Mucosa of gallbladder (tissue), 1 donor: ENCODE data around the gene CDC23. TPM values are rescaled to one million over a fixed set of nuclear protein-coding genes. Genes with fewer than 3 reads are reported as not detected.
A peak's percentile ranks its signal among the peaks of the same experiment; 100 is the strongest.
"Not testable (repeated sequence)": the region's sequence is repeated elsewhere in the genome, so short reads cannot be mapped to it uniquely, and the experiment has no call there.

Experiments used
- DNase-seq: peaks from one replicate; pipeline ENCODE4 v3.0.0-alpha.2; 2020; ENCODE audit warnings: low spot score
- total RNA-seq: library from RNA; stranded (reverse); gene quantifications from one replicate; pipeline ENCODE4 v1.2.1, GENCODE V29; 2021
- donor health status: DM: no; HTN: no; CAD: no.

Gene CDC23, protein sequence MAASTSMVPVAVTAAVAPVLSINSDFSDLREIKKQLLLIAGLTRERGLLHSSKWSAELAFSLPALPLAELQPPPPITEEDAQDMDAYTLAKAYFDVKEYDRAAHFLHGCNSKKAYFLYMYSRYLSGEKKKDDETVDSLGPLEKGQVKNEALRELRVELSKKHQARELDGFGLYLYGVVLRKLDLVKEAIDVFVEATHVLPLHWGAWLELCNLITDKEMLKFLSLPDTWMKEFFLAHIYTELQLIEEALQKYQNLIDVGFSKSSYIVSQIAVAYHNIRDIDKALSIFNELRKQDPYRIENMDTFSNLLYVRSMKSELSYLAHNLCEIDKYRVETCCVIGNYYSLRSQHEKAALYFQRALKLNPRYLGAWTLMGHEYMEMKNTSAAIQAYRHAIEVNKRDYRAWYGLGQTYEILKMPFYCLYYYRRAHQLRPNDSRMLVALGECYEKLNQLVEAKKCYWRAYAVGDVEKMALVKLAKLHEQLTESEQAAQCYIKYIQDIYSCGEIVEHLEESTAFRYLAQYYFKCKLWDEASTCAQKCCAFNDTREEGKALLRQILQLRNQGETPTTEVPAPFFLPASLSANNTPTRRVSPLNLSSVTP
- 21.8 TPM for total RNA-seq

DNA sequence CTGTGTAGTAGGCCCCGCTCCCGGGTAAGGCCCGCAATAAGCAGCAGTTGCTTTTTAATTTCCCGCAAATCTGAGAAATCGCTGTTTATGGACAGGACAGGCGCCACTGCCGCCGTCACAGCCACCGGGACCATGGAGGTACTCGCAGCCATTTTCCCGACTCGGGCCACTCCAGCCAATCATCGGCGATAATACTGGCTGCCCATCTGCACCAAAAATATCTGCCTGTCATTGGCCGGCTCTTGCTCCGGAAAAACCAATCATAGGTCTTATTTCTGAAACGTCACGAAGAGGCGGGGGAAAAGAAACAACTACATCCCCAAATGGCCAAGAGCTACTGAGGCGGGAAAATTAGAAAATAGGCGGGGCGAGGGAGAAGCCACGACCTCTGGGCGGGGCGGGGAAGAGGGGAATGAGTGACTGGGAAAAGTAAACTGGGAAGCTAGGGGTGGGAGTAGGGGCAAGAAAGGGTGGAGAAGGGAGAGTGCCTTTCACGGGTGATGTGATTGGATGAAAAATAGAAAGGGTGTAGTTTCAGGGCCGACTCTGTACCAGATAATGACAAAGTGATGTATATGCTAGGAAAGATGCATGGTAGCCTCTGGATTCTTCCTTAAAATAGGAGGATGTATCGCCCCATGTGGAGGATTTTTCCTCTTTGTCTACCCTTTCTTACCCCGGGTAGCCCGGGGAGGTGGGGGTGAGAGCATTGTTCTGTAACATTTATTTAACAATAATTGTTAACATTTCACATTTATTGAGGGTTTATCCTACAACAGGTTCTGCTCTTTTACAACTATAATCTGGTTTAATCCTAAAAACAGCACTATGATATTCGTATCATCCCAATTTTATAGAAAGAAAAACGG, at the start of gene CDC23:
Gene CDC23 (minus strand): TSS at position 163 of the 869 bp plus-strand sequence. CDS start 11 bp downstream, at position 152.
- DNase-seq: peak; percentile 96

DNA sequence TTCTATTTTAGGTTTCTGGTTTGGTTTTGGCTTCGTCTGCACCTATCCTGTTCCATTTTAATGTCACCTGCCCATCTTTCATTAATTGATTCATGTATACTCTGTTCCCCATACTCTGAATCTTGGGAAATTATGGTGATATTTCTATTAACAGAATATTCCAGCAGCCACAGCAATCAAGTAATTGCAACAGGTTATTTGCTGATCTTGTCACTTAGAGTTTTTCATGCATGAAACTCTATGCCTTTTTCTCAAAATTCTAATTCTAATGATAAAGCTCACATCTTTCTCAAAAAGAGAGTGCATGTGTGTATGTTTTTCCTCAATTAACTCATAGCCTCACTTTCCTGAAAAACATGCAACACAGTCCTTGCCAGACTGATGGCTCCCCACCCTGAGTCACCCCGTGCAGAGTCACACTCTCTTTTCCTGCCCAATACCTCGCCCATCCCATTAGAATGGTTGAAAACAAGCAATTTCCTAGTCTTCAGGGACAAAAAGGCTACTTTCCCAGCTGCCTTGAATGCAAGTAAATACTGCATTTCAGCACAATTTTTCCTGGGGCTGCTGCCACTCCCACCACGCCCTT, 45.7 kb upstream of the CDC23 start:
- no peak for DNase-seq

DNA sequence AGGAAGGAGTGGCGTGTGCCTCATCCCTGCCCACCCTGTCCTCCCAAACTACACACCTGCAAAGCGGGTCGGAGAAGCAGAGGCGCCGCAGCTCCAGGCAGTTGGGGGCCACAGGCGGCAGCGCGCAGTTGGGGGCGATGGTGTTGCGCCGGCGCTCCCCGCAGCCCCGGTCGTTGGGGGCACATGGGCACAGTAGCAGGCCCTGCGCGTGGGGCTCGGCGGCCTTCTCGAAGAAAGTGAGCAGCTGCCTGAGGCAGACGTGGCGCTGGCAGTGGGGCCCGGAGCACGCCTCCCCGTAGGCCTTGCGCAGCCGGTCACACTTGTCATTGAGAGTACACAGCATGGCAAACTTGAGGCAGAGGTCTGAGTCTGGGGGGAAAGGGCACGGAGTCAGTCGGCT, 44.5 kb upstream of the CDC23 start:
- no peak for DNase-seq

DNA sequence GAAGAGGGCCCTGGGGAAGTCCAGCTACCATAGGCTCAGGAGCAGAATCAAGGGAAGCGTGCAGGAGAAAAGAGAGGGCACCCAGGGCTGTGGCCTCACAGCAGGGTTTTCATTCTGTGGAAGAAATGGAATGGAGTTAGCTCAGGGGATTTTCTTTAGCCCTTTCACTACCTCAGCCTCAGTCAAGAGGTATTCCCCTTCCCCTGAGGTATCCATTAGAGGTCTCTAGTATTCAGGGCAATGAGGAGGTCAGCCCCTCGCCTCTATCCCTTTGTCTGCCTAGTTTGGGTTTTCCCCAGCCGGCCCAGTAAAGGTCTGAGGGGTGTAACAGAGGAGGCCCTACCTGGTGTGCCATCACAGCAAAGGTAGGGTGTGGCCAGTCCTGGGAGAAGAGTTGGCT, 39.8 kb upstream of the CDC23 start:
- DNase-seq: no peak

DNA sequence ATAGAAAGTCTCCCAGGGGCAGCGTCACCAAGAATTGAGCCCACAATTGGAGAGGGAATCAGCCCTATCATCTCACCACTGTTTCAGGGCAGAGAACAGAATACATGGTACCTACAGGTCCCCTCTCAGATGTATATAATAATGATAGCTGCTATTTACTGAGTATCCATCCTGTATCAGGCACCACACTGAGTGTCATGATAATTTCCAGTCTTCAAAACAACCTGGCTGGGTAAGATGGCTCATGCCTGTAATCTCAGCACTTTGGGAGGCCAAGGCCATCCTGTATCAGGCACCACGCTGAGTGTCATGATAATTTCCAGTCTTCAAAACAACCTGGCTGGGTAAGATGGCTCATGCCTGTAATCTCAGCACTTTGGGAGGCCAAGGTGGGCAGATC, 34.7 kb upstream of the CDC23 start:
- not testable (repeated sequence) for DNase-seq

DNA sequence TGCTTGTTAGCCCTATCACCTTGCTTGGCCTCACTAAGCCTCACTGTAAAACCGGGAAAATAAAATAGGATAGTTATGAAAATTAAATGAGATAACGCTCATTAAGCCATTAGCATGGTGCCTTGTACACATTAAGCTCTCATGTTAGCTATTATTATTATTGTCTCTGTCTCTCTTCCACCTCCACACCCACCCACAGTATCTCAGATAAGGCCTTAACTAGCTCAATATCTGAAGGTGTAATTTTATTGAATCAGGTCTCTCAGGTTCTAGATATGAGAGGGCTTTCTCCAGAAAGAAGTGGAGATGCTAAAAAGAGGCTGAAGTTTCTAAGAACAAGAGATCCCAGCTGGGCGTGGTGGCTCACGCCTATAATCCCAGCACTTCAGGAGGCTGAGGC, 33.7 kb upstream of the CDC23 start:
- DNase-seq: no peak

DNA sequence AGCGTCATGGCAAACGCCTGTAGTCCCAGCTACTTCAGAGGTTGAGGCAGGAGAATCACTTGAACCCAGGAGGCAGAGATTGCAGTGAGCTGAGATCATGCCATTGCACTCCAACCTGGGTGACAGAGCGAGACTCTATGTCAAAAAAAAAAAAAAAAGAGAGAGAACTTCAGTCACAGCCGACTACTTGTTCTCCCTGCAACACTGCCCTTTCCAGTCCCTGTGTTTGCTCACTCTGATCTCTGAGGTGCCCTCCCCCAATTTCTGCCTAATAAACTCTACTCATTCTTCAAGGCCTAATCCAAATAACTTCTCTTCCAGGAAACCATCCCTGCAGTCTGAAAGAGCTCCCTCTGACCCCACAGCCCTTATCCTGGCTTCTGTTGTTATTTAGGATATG, 33.2 kb upstream of the CDC23 start:
- DNase-seq: no peak

DNA sequence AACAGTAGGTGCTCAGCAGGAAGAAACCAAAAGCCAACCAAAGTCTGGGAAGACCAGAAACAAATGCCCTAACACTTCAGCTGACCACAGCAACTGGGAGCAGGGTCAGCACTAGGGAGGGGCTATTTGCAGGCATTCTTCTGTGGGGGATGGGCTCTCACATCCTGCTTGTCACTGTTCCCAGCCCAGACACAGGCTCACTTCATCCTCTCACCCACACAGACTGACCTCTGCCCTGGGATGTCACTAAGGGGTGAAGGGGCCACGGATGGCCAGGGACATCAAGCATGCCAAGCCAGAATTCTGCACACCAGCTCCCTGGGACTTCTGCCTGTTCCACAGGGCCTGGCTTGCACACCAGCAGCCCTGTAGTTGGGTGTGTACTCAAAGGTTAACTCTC, 32.6 kb upstream of the CDC23 start:
- DNase-seq: no peak

DNA sequence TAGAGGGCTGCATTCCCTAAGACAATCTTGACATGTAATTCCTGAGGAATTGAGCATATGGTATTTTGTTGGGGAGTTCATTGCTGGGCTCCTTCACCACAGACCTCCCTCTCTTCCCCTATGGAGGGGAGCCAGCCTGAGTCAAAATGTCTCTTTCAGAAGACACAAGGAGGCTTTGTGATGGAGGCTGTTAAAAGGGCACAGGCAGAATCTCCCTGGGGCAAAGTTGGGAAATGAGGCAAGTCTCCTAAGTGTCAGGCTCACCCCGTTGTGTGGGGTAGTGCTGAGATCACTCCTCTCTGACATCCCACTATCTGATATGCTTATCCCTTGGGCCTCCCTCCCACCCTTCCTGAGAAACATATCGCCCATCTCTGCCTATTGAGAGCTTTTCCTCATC, 30.7 kb upstream of the CDC23 start:
- DNase-seq: no peak

DNA sequence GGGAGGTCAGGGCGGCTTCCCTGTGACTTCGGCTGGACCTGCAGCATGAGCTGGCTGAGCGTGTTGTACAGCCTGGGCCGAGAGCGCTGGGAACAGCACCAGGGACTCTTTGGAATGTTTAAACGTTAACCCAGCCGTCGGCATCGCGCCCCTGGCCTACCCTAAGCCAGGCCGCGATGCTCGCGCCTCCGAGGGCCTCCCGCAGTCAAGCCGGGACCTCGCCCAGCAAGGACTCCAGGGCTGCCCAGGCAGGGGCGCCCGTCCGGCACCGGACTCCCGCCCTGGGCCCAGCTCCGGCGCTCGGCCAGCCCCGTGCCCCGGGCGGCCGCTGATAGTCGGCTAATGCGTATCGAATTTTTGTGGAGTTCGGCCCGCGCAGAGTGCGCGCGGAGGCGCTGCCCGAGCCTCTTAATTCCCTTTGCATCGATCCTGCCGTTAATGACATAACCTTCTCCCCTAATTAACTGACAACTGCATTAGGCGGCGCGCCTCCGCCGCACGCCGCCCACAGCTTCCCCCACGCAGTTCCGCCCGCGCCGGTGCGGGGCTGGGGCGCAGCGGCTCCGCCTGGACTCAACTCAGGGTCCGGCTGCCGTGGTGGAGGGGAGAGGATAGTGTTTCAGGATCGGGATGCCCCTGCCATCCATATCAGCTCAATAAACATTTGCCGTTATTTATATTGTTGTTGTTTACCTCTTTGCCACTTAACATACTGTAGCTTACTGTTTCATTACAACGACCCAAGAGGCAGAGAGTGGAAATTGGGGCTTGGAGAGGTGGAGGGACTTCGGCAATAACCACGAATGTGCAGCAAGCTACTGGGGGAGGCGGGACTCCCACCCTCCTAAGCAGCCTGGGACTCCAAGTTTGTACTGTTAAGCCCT, 28.8 kb upstream of the CDC23 start:
- no peak for DNase-seq

DNA sequence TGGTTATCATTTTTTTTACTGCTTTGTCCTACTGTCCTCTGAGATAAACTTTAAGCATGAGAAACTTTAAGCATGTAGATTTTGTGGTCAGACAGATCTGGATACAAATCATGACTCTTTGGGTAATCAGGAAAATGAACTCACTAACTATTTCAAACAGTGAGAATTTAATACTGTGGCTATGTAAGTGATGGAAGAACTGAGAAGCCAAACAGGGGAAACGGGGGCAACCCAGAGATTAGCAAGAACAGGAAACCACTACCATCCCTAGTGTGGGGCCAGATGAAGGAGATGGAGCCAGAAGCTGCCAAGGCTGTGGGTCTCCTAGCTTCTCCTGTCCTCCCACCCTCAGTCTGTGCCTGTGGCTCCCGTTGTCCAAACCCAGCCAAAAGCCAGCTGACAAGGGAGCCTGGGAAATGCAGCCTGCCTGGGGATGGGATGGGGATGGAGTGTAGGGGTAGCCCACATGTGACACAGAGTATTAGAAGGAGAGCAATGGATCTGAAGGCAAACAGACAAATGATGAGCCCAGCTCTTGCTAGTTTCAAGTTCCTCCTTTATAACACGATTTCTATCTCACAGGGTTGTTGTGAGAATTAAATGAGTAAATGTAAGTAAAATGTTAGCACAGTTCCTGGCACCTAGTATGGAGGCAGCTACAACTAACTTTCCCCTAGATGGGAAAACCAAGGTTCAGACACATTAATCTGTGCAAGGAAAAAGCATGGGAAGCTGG, 27.7 kb upstream of the CDC23 start:
- DNase-seq: no peak

DNA sequence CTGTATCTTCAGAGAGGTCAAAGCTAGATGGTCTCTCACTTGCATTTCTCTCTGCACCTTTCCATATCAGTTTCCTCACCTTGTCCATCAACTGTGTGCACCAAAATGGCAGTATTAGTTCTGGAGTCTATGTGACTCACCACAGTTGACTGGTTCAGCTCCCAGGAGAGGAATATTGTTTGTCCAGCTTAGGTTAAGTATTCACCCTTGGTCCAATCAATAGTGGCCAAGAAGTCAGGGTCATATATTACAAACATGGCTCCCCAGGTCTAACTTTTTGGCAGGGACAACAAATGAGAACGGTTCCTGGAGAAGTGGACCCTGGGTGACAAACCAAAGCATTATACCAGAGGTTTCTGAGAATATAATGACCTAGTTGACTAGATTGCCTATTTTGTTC, 24.9 kb upstream of the CDC23 start:
- no peak for DNase-seq

DNA sequence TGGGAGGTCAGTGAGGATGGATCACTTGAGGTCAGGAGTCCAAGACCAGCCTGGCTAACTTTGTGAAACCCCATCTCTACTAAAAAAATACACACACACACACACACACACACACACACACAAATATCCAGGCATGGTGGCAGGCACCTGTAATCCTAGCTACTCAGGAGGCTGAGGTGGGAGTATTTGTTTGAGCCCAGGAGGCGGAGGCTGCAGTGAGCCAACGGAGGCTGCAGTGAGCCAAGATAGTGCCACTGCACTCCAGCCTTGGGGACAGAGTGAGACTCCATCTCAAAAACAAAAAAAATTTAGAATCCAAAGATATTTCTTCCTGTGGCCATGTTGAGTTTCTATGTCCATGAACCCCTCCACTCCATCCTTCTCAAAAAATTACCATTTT, 21.5 kb upstream of the CDC23 start:
- DNase-seq: no peak

DNA sequence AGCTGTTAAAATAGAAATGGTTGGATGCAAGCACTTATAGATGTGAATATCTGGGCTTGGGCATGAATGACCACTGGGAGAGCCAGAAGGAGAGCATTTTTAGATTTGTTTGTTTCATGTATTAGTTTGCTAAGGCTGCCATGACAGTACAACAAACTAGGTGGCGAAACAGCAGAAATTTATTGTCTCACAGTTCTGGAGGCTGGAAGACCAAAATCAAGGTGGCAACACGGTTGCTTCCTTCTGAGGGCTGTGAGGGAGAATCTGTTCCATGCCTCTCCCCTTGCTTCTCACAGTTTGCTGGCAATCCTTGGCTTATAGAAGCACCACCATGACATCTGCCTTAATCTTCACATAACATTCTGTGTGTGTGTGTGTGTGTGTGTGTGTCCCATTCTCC, 20.2 kb upstream of the CDC23 start:
- DNase-seq: no peak

DNA sequence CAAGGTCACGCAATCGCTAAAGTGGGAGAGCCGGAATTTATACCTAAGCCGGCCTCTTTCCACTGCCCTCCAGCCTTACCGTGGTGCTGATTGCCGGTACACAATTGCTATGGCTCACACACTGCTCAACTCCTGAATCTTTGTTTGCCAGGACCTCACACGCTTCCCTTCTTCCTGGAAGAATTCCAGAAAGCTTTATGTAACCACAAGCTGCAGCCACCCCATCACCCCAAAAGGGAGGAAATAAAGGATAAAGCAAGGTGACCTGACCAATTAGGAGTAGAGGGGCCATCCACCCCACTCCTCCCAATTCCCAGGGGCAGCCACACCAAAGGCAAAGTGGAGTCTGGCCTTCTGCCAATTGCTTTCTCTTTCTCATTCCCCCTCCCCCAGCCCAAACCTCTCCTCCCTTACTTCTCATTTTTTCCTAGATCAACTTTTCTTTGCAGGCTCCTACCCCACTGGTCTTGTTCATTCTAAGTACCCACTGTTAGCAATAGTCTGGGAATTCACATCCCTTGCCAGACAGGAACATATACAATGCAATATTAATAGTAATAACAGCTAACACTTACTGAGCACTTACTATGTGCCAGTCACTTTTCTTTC, 18.0 kb upstream of the CDC23 start:
- no peak for DNase-seq

DNA sequence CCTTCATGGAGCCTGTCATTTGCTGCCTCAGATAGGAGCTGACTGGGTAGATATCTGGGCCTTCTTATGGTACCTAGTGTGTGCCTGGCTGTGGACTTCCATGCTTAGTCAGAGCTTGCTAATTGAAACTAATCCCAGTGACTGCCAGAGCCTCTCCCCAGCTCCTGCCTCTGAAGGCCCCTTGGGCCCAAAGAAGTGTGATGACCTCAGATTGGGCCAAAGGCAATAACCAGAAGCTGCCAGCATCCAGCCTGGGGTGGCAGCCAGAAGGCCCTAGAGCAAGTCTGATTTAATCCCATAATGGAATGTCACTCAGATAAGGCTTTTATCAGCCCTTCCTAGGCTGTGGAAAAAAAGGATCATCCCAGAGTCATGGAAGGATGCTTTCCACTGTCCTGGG, 17.1 kb upstream of the CDC23 start:
- DNase-seq: no peak

DNA sequence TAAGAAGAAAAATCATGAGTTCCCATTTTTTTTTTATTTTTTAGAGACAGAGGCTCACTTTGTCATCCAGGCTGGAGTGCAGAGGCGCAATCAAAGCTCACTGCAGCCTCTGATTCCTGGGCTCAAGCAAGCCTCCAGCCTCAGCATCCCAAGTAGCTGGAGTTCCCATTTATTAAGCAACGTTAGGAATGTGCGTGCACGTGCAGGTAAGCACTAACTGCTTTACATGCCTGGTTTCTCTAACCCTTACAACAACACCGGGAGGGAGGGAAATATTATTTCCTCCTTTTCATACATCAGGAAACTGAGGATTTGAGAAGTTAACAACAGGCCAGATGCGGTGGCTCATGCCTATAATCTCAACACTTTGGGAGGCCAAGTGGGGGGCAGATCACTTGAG, 16.3 kb upstream of the CDC23 start:
- no peak for DNase-seq

DNA sequence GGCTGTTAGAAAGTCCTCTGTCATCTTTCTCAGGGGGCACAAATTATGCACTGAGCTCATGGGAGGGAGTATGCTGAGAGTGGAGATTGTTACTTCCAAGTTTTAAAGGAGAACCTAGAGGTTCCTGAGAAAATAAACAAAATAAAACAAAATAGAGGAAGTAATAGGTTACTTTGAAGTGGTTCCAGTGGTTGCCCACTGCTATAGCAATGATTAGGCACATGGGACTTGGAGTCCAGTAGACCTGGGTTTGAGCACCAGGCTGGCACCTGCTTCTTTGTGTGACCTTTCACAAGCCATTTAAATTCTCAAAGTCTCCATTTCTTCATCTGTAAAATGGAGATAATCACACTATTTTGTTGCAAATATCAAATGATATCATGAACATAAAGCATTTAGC, 13.8 kb upstream of the CDC23 start:
- no peak for DNase-seq

DNA sequence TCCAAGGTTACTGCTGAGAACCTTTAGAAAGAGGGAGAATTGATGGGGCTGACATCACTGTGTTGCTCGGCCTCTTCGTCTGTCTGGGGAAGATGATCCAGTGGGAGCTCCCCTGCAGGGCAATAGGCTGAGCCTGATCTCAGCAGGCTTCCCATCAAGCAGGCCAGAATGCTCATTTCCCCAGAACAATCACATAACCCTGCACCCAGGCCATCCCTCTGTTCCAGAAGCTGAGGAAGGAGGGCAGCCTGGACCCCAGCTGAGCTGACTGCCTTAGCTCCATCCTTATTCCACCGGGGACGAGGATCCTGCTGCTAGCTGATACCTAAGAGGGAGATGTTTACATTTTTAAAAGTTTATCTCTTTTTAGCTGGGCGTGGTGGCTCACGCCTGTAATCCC, 11.6 kb upstream of the CDC23 start:
- DNase-seq: no peak

DNA sequence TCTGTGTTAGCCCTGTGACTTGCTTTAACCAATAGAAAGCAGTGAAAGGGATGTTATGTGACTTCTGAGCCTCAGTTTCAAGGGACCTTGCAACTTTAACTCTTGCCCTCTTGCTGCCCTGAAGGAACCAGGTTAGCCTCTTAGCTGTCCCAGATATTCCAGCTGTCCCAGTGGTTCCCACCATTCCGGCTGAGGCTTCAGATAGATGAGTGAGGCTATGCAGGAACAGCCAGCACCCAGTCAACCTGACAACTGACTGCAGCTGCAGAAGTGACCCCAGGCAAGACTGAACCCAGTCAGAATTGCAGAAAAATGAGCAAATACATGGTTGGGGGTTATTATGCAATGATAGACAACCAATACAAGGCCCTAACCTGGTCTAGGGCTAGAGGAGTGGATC, 10.4 kb upstream of the CDC23 start:
- DNase-seq: no peak
